ENCODE results near the gene TMPO.
"Not testable (repeated sequence)": the region's sequence is repeated elsewhere in the genome, so short reads cannot be mapped to it uniquely, and the experiment has no call there.

Gene TMPO, protein sequence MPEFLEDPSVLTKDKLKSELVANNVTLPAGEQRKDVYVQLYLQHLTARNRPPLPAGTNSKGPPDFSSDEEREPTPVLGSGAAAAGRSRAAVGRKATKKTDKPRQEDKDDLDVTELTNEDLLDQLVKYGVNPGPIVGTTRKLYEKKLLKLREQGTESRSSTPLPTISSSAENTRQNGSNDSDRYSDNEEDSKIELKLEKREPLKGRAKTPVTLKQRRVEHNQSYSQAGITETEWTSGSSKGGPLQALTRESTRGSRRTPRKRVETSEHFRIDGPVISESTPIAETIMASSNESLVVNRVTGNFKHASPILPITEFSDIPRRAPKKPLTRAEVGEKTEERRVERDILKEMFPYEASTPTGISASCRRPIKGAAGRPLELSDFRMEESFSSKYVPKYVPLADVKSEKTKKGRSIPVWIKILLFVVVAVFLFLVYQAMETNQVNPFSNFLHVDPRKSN

DNA sequence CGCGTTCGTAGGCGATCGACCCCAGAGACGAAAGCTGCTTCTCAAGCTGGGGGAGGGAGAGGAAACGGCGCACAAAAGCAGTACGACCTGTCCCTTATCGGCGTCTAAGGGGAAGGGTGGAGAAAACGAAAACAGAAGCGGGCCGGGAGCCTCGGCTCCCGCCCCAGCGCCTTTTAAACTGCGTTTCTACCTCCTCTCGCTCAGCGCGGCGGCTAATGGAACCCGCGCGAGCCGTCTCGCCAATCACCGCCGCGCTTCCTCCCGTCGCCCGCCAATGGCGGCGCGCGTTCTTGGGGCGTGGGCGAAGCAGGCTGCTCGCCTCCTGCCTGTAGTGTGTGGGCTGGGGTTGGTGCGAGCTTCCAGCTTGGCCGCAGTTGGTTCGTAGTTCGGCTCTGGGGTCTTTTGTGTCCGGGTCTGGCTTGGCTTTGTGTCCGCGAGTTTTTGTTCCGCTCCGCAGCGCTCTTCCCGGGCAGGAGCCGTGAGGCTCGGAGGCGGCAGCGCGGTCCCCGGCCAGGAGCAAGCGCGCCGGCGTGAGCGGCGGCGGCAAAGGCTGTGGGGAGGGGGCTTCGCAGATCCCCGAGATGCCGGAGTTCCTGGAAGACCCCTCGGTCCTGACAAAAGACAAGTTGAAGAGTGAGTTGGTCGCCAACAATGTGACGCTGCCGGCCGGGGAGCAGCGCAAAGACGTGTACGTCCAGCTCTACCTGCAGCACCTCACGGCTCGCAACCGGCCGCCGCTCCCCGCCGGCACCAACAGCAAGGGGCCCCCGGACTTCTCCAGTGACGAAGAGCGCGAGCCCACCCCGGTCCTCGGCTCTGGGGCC, at the start of gene TMPO:
Gene TMPO, plus strand, starts transcription at position 304 of the 824 bp plus-strand sequence. Its CDS starts 278 bp downstream, at position 582.
- DNase-seq: peak; percentile 96

DNA sequence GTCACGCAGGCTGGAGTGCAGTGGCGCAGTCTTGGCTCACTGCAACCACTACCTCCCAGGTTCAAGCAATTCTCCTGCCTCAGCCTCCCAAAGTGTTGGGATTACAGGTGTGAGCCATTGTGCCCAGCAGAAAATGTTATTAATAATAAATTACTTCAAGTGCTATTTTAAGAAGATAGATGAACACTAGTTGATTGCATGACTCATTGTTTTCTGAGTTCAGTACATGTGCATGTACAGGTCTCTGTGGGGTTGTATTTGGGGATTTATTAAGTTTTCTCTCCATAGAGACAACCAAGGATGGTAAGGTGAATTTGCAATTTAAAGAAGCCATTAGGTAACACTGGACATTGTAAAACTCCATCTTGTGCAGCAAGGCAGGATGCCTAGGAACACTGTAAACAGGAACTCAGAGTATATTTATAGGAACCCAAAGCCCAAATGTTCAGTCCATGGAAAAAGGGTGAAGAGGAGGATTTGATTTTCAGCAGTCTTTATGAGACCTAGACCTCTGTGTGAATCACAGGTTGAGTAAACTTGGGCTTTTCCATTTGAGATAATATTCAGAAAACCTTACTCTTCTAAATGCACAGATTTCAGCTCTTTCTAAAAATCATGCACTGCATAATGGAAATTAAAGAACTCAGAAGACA, 49.3 kb upstream of the TMPO start:
- no peak for DNase-seq

DNA sequence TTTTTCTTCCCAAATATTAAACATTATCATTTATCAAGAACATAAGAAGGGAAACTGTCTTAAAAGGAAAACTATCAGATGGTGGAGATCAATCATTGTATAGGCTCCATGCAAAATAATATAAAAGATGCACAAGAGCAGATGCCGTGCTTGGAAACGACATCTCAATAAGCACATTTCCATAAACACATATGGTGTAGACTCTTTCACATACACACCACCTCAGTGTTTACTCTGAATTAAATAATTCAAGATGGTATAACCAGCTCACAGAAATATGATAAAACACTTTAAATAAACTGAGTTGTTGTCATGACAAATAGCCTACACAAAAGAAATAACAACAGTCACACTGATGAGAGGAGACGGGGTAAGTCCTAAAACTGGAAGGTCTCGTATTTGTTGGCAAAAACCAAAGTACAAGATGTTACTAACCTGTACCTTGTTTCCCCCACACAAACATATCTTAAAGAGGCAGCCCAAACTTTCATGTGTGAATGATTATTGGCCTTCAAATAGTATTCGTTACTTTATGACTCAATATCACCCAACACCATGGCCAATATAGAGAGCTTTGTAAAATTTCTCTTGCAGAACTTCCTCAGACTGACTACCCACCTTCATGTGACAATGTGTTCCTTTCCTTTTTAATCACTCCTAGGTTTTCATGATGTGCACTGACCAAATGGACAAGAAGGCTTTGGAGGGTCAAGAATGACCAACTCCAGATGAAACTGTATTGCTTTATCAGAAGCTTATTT, 48.6 kb upstream of the TMPO start:
- DNase-seq: no peak

DNA sequence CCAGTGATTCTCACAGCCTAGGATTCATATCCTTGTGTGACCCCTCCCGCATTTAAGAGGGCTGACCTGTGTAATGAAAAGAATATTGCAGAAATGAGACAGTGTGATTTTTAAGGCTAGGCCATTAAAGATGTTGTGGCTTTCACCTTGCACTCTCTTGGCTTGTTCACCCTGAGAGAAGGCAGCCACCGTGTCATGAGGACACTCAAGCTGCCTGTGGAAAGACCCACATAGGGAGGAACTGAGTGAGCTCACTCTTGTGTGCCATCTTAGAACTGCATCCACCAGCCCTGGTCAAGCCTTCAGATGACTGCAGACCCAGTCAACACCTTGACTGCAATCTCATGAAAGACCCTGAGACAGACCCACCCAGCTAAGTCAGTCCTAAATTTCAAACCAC, 46.3 kb upstream of the TMPO start:
- DNase-seq: no peak

DNA sequence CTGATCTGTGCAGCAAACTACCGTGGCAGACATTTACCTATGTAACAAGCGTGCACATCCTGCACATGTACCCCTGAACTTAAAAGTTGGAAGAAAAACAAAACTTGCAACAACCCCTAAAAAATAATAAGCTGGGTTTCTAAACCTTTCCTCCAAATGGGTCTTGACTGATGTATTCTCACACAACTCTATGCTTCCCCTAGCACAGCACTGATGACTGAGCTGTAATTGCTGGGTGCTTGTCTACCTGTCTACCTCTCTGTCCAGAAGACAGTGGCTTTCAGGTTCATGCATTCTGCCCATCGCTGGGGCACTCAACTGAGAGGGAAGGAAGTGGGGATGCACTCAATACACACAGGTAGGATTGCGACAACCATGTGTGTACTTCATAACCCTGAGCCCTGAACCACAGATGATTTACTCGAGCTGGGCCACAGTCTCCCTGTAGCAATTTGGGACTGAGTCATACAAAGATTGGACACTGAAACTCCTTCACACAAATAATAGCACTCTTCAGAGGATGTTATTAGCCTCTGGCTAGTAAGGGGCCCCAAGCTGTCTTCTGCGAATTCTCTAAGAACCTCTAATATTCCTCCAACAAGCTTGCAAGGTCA, 44.8 kb upstream of the TMPO start:
- no peak for DNase-seq

DNA sequence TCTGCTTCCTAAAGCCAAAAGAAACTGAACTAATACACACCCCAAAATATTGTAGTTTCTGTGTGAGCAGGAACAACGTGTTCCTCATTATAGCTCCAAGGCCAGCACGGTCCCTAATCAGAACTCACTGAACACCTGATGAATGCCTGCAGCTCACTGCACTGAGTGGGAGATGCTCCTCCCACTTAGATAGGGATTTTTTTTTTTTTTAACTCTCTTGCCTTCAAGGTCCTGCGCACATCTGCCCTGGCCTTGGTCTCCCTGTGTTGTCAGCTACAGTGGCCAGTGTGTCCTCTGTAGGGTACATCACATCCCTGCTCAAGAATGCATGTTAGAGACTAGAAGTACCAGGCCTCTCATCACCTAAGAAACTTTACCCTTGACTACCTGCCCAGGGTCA, 44.3 kb upstream of the TMPO start:
- DNase-seq: no peak

DNA sequence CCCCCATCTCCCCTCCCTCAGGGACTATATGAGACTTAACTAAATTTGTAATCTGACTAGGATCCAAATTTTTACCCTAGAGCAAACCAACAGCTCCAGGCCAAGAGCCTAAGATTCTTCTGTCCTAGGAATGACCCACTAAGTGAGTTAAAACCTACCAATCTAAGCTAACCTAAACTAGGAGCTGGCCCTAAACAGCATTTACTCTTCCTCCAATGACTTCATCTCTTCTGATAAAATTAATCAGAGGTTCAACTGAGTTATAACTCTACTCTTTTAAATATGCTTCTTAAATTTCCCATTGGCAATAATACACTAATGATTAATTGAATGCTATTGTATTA, 39.9 kb upstream of the TMPO start:
- no peak for DNase-seq

DNA sequence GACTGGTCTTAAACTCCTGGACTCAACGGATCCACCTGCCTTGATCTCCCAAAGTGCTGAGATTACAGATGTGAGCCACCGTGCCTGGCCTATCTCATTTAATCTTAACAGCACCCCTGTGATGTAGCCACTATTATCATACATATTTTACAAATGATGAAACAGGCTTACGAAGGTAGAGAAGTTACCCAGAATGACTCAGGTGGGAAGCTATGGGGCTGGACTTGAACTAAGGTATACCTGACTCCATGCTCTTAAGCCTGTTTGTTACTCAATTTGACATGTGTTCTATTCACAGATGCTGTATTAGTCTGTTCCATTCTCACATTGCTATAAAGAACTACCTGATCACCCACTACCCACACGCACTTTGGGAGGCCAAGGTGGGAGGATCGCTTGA, 36.8 kb upstream of the TMPO start:
- DNase-seq: no peak

DNA sequence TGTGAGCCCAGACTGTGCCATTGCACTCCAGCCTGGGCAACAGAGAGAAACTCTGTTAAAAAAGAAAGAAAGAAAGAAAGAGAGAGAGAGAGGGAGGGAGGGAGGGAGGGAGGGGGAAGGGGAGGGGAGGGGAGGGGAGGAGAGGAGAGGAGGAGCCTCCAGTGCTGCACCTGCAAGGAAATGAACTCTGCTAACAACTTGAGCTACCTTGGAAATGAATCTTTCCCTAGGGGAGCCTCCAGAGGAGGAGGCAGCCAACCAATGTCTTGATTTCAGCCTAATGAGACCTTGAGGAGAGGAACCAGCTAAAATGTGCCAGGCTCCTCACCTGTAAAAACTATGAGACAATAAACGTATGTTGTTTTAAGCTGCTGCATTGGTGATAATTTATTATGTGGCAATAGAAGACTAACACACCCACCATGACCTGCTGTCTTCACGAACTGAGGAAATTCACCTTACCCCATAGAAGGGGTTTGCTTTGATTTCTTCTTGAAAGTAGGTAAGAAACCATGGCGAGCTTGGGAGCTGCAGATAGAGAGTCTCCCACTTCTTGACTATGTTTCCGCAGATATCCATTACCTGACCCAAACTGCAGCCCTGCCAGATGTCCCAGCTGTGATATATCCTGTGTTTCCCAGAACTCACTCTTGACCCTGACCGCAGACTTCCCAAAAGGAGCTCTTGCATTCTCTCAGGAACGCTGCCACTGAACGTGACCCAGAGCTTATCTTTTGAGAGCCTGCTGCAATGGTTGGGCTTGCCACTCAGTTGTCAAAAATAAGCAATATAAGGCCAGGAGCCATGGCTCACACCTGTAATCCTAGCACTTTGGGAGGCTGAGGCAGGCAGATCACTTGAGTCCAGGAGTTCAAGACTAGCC, 31.5 kb upstream of the TMPO start:
- DNase-seq: no peak

DNA sequence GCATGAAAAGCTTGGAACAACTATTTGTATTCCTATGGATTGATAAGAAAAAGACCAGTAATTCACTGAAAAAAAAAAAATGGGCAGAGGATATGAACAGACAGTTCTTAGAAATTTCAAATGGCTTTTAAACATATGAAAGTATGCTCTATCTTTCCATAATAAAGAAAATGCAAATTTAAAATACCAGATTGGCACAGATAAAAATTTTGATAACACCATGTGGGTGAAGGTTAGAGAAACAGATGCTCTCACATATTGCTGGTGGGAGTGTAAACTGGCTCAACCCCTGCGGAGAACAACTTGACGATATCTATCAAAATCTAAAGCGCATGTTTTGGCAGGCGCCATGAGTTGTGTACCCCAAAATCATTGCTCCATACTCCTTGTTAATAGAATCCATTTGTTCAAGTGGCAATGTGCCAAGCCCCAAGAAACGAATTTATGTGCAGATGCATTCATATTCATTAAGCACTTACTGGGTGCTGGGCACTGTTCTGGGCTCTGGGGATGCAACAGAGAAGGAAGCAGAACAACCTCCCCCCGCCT, 29.5 kb upstream of the TMPO start:
- no peak for DNase-seq

DNA sequence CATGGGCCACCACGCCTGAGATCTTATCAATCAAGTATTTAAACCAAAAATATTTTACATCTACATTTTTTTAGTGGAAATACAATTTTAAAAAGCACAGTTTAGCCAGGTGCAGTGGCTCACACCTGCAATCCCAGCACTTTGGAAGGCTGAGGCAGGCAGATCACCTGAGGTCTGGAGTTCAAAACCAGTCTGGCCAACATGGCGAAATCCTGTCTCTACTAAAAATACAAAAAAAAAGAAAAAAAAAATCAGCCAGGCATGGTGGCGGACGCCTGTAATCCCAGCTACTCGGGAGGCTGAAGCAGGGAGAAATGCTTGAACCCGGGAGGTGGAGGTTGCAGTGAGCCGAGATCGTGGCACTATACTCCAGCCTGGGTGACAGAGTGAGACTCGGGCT, 27.0 kb upstream of the TMPO start:
- not testable (repeated sequence) for DNase-seq

DNA sequence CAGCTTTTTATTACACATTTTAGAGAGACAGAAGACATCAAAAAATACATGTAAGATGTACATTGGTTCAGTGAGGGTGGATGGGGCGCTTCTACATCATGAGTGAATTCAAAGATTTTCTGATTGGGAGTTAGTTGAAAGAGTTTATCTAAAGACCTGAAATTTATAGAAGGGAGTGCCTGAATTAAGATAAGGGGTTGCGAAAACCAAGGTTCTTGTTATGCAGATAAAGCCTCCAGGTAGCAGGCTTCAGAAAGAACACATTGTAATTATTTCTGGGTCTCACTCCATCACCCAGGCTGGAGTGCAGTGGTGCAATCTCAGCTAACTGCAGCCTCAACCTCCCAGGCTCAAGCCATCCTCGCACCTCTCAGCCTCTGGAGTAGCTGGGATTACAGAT, 26.2 kb upstream of the TMPO start:
- no peak for DNase-seq

DNA sequence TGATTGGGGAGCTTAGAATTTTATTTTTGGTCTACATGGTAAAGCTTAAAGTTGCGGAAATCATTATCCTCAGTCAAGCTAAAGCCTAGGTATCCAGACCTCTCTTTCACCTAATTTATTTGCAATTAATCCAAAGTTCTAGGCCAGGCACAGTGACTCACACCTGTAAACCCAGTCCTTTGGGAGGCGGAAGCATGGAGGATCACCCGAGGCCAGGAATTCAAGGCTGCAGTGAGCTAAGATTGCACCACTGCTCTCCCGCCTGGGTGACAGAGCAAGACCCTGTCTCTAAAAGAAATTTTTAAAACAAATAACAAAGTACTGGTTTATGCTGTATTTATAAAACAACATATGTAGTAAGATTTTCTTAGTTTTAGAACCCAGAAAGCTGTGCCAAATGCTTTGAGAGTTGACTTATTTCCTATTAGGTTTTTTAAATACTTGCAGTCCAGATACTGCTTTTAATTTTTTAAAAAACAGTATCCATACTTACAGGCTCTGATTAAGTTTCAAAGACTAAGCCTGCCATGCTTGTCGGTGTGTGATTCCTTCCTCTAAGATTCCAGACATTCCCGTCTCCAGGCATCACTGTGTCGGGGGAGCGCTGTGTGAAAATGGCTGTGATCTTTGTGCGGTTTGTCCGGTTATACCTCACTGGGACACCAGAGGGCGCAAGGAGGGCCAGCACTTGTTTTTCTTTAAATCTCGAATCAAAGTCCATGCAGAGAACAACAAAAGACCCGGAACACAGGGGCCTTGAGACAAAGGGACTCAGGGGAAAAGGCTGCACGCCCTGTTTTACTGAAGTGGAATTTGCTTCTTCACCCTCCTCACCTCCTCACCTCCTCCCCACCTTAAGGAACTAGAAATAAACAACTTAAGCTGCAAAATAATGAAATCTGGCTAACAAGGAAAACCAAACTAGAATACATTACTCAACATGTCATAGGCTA, 24.6 kb upstream of the TMPO start:
- DNase-seq: peak; percentile 90

DNA sequence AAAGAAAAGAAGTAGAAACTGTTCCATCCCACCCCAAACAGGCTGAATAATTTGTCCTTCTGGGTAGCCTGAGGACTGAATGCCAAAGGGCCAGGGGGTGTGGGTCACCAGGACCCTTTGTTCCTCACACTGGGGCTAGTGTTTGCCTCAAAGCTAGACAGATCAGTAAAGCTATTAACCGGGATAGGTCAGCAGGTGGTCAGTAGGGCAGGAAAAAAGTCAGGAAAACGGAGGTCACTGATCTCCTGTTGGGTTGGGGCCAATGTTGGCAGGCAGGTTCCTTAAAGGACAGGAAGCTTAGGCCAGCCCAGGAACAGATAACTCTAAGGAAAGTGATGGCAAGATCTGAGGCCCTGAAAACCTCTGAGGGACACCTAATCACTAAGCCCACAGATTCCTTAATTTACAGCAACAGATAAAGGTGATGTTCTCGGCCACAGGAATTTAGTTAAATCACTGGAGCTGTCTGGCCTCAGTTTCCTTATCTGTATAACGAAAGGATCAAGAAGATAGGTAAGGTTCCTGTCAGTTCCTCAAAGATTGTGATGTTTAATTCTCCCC, 22.7 kb upstream of the TMPO start:
- no peak for DNase-seq

DNA sequence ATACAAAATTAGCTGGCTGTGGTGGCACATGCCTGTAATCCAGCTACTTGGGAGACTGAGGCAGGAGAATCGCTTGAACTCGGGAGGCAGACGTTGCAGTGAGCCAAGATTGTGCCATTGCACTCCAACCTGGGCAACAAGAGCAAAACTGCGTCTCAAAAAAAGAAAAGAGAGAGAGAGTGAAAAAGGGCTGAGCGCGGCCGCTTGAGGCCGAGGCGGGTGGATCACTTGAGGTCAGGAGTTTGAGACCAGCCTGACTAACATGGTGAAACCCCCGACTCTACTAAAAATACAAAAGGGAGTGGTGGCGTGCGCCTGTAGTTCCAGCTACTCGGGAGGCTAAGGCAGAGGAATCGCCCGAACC, 14.1 kb upstream of the TMPO start:
- not testable (repeated sequence) for DNase-seq

DNA sequence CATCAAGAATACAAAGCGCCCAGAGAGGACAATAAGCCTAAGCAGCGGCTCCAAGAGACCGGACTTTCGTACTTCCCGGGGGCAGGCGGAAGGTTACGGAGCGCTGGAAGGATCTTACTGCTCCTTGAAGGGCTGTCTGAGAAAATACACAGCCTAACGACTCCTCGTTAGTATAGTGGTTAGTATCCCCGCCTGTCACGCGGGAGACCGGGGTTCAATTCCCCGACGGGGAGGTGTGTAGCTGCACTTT, 12.1 kb upstream of the TMPO start:
- DNase-seq: peak; percentile 90

DNA sequence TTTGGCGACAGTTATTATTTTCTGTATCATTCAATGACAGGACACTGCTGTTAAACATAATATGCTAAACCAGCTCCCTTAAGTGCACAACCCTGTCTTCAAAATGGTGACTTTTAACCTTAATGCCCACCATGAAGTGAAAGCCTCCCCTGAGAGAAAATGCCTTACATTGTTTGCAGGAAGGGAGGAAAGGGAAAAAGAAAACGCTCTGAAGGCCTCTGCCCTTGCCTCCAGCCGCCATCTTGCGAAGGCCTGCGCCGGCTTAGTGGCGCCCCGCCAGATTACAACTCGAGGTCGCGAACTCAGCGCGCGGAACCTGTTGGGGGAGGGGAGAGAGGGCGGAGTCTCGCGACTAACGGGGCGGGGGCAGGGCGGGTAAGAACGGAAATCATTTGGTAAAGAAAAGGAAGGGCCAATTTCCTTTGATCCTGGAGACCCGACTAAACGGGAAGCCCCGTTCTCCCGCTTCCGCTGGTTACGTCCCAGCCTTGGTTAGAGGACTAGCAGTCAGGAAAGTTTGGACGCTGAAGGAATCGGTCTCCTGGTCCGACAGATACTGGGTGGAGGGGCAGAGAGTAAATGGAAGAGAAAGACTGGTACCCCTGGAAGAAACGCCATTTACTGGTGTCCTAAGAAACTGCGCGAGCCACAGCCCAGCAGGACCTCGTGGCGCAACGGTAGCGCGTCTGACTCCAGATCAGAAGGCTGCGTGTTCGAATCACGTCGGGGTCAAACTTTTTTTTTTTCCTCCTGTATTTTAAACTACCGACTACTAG, 11.6 kb upstream of the TMPO start:
- DNase-seq: peak; percentile 95

DNA sequence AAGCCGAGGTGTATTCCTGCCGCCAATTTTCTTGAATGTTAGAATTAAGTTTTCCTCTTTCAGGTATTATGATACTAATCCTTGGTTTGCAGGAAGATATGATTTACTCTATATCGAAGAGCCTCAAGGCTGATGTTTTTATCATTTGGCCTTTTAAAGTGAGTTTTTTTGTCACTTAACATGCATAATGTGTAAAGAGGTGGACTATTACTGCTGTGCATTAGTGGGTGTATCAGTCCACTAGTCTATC, 11.1 kb upstream of the TMPO start:
- DNase-seq: no peak

DNA sequence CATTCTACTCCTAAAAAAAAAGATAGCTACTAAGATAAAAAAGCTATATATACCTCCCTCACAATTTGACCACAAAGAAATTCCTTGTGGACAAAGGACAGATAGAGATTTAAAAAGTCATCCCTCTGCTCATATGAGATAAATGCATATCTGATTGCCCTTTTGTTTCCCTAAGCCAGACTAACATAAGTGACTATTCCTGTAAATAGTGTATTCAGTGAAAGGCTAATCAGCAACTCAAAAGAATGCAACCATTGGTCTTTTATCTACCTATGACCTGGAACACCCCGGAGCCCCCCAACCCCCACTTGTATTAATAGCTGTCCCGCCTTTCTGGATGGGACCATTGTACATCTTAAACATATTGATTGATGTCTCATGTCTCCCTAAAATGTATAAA, 6.3 kb upstream of the TMPO start:
- DNase-seq: no peak
